ENCODE results near the gene C9orf43.
A peak's percentile ranks its signal among the peaks of the same experiment; 100 is the strongest.
"Not testable (repeated sequence)": the region's sequence is repeated elsewhere in the genome, so short reads cannot be mapped to it uniquely, and the experiment has no call there.

The C9orf43 gene

GRCh38 chr9:113390192-113390960 is 20.2 kb upstream of the C9orf43 start:
- FAIRE-seq = no peak

GRCh38 chr9:113391917-113392316 is 18.6 kb upstream of the C9orf43 start:
- no peak for FAIRE-seq
- no peak for TF ChIP-seq POLR2A (IDR thresholded peaks at IDR 0.05; ENCODE audit: low read depth, low read length)
- DNase-seq (ENCODE audit: insufficient read length, low spot score) = no peak

More at GRCh38 chr9:113390192-113390960, 20.2 kb upstream of the C9orf43 start:
- TF ChIP-seq POLR2A (IDR thresholded peaks at IDR 0.05; ENCODE audit: low read depth, low read length) = no peak
- DNase-seq (ENCODE audit: insufficient read length, low spot score) = no peak

GRCh38 chr9:113393281-113393680 is 17.3 kb upstream of the C9orf43 start:
- TF ChIP-seq POLR2A (IDR thresholded peaks at IDR 0.05; ENCODE audit: low read depth, low read length) = no peak
- FAIRE-seq (no peak), DNase-seq (ENCODE audit: insufficient read length, low spot score) (no peak)

GRCh38 chr9:113395000-113395861 is 15.3 kb upstream of the C9orf43 start:
- no peak for FAIRE-seq
- DNase-seq (ENCODE audit: insufficient read length, low spot score) = no peak
- no peak for TF ChIP-seq POLR2A (IDR thresholded peaks at IDR 0.05; ENCODE audit: low read depth, low read length)

- DNase-seq (ENCODE audit: insufficient read length, low spot score) (no peak), FAIRE-seq (no peak)
- no peak for TF ChIP-seq POLR2A (IDR thresholded peaks at IDR 0.05; ENCODE audit: low read depth, low read length)
These were observed 13.3 kb upstream of the C9orf43 start for GRCh38 chr9:113397203-113397631.

GRCh38 chr9:113398796-113399195 is 11.8 kb upstream of the C9orf43 start:
- peak; percentile 34 for DNase-seq (ENCODE audit: insufficient read length, low spot score)
- TF ChIP-seq POLR2A (IDR thresholded peaks at IDR 0.05; ENCODE audit: low read depth, low read length) = no peak
- FAIRE-seq = peak; percentile 81

GRCh38 chr9:113399646-113400200 is 10.8 kb upstream of the C9orf43 start:
- no peak for DNase-seq (ENCODE audit: insufficient read length, low spot score)
- FAIRE-seq = no peak
- TF ChIP-seq POLR2A (IDR thresholded peaks at IDR 0.05; ENCODE audit: low read depth, low read length) = no peak

GRCh38 chr9:113401027-113401792 is 9.3 kb upstream of the C9orf43 start, which contains the start of gene ALAD:
ALAD (minus strand) TSS chr9:113401284; CDS start chr9:113393559, 7,725 bp downstream.
- FAIRE-seq (peak; percentile 98), DNase-seq (ENCODE audit: insufficient read length, low spot score) (peak; percentile 93)
- peak; percentile 56 for TF ChIP-seq POLR2A (IDR thresholded peaks at IDR 0.05; ENCODE audit: low read depth, low read length)

GRCh38 chr9:113403646-113404045 is 6.9 kb upstream of the C9orf43 start:
- TF ChIP-seq POLR2A (IDR thresholded peaks at IDR 0.05; ENCODE audit: low read depth, low read length) = no peak
- FAIRE-seq = no peak
- no peak for DNase-seq (ENCODE audit: insufficient read length, low spot score)

GRCh38 chr9:113406353-113406752 is 4.2 kb upstream of the C9orf43 start:
- not testable (repeated sequence) for DNase-seq (ENCODE audit: insufficient read length, low spot score); FAIRE-seq

GRCh38 chr9:113406873-113407511 is 3.6 kb upstream of the C9orf43 start:
- DNase-seq (ENCODE audit: insufficient read length, low spot score) = peak; percentile 47
- peak; percentile 23 for FAIRE-seq

GRCh38 chr9:113409481-113409880 is 1.1 kb upstream of the C9orf43 start:
- DNase-seq (ENCODE audit: insufficient read length, low spot score) (no peak), FAIRE-seq (no peak)
- no peak for TF ChIP-seq POLR2A (IDR thresholded peaks at IDR 0.05; ENCODE audit: low read depth, low read length)

- DNase-seq (ENCODE audit: insufficient read length, low spot score) (no peak), FAIRE-seq (no peak)
- TF ChIP-seq POLR2A (IDR thresholded peaks at IDR 0.05; ENCODE audit: low read depth, low read length) = no peak
These were observed 702 bp upstream of the C9orf43 start for GRCh38 chr9:113409883-113410206.
